ENCODE data around the gene ENTPD8.
"Not testable (repeated sequence)": the region's sequence is repeated elsewhere in the genome, so short reads cannot be mapped to it uniquely, and the experiment has no call there.

ENTPD8 gene

GRCh38 chr9:137452761-137453642, 11.8 kb upstream of the ENTPD8 start:
- H3K36me3 ChIP-seq (ENCODE audit: control insufficient read depth, insufficient read depth, low read length), result peaks cover 11% of the 10 kb centered on the region
- peaks cover 45% of the 10 kb centered on the region for H3K4me1 ChIP-seq (ENCODE audit: control insufficient read depth, insufficient read depth, low read length, poor library complexity, severe bottlenecking)
- H3K4me3 ChIP-seq (ENCODE audit: insufficient read depth, low read depth, low read length, poor library complexity, severe bottlenecking), result no peak overlapping the region

GRCh38 chr9:137452006-137452760, 11.0 kb upstream of the ENTPD8 start:
- Histone ChIP-seq H3K9me3 (ENCODE audit: control insufficient read depth, low read length) (no peaks in the 10 kb centered on the region), H3K4me1 (ENCODE audit: control insufficient read depth, insufficient read depth, low read length, poor library complexity, severe bottlenecking) (peaks cover 44% of the 10 kb centered on the region), H3K27ac (ENCODE audit: insufficient read depth, low read length, poor library complexity, severe bottlenecking) (no peak overlapping the region), H3K27me3 (replicated peaks; ENCODE audit: control insufficient read depth, insufficient read depth, low read length, poor library complexity, severe bottlenecking) (no peaks in the 10 kb centered on the region), H3K4me3 (ENCODE audit: insufficient read depth, low read depth, low read length, poor library complexity, severe bottlenecking) (peak overlapping the region; percentile 35), H3K36me3 (ENCODE audit: control insufficient read depth, insufficient read depth, low read length) (peaks cover 8% of the 10 kb centered on the region)
- no peak for DNase-seq

More at GRCh38 chr9:137452761-137453642, 11.8 kb upstream of the ENTPD8 start:
- Histone ChIP-seq H3K27me3 (replicated peaks; ENCODE audit: control insufficient read depth, insufficient read depth, low read length, poor library complexity, severe bottlenecking) (no peaks in the 10 kb centered on the region), H3K9me3 (ENCODE audit: control insufficient read depth, low read length) (no peaks in the 10 kb centered on the region), H3K27ac (ENCODE audit: insufficient read depth, low read length, poor library complexity, severe bottlenecking) (no peak overlapping the region)
- DNase-seq, result no peak

- H3K27ac ChIP-seq (ENCODE audit: insufficient read depth, low read length, poor library complexity, severe bottlenecking); H3K36me3 ChIP-seq (ENCODE audit: control insufficient read depth, insufficient read depth, low read length); H3K9me3 ChIP-seq (ENCODE audit: control insufficient read depth, low read length); H3K27me3 ChIP-seq (replicated peaks; ENCODE audit: control insufficient read depth, insufficient read depth, low read length, poor library complexity, severe bottlenecking); H3K4me3 ChIP-seq (ENCODE audit: insufficient read depth, low read depth, low read length, poor library complexity, severe bottlenecking); DNase-seq: not testable (repeated sequence)
- peaks cover 44% of the 10 kb centered on the region for H3K4me1 ChIP-seq (ENCODE audit: control insufficient read depth, insufficient read depth, low read length, poor library complexity, severe bottlenecking)
Measured at GRCh38 chr9:137451264-137452005, 10.3 kb upstream of the ENTPD8 start.

GRCh38 chr9:137450539-137451222, 9.5 kb upstream of the ENTPD8 start:
- not testable (repeated sequence) for H3K36me3 ChIP-seq (ENCODE audit: control insufficient read depth, insufficient read depth, low read length); H3K27me3 ChIP-seq (replicated peaks; ENCODE audit: control insufficient read depth, insufficient read depth, low read length, poor library complexity, severe bottlenecking); H3K4me3 ChIP-seq (ENCODE audit: insufficient read depth, low read depth, low read length, poor library complexity, severe bottlenecking); H3K9me3 ChIP-seq (ENCODE audit: control insufficient read depth, low read length)
- Histone ChIP-seq H3K4me1 (ENCODE audit: control insufficient read depth, insufficient read depth, low read length, poor library complexity, severe bottlenecking) (peaks cover 45% of the 10 kb centered on the region), H3K27ac (ENCODE audit: insufficient read depth, low read length, poor library complexity, severe bottlenecking) (peak overlapping the region; percentile 37)
- peak in 2 of 3 donors; percentile 29 to 33 for DNase-seq

- H3K27ac ChIP-seq (ENCODE audit: insufficient read depth, low read length, poor library complexity, severe bottlenecking), result peak overlapping the region; percentile 37
- no peak overlapping the region for H3K4me3 ChIP-seq (ENCODE audit: insufficient read depth, low read depth, low read length, poor library complexity, severe bottlenecking)
- no peaks in the 10 kb centered on the region for H3K27me3 ChIP-seq (replicated peaks; ENCODE audit: control insufficient read depth, insufficient read depth, low read length, poor library complexity, severe bottlenecking)
- no peaks in the 10 kb centered on the region for H3K9me3 ChIP-seq (ENCODE audit: control insufficient read depth, low read length)
- DNase-seq, result peak; percentile 42 to 52 (median 47)
- no peaks in the 10 kb centered on the region for H3K36me3 ChIP-seq (ENCODE audit: control insufficient read depth, insufficient read depth, low read length)
- peaks cover 49% of the 10 kb centered on the region for H3K4me1 ChIP-seq (ENCODE audit: control insufficient read depth, insufficient read depth, low read length, poor library complexity, severe bottlenecking)
Measured at GRCh38 chr9:137449931-137450538, 8.9 kb upstream of the ENTPD8 start.

GRCh38 chr9:137449081-137449844, 8.1 kb upstream of the ENTPD8 start:
- Histone ChIP-seq H3K9me3 (ENCODE audit: control insufficient read depth, low read length) (no peaks in the 10 kb centered on the region), H3K27me3 (replicated peaks; ENCODE audit: control insufficient read depth, insufficient read depth, low read length, poor library complexity, severe bottlenecking) (no peaks in the 10 kb centered on the region), H3K4me3 (ENCODE audit: insufficient read depth, low read depth, low read length, poor library complexity, severe bottlenecking) (no peak overlapping the region), H3K27ac (ENCODE audit: insufficient read depth, low read length, poor library complexity, severe bottlenecking) (no peak overlapping the region), H3K36me3 (ENCODE audit: control insufficient read depth, insufficient read depth, low read length) (no peaks in the 10 kb centered on the region), H3K4me1 (ENCODE audit: control insufficient read depth, insufficient read depth, low read length, poor library complexity, severe bottlenecking) (peaks cover 41% of the 10 kb centered on the region)
- DNase-seq, result no peak

GRCh38 chr9:137448602-137448962, 7.4 kb upstream of the ENTPD8 start:
- Histone ChIP-seq H3K4me1 (ENCODE audit: control insufficient read depth, insufficient read depth, low read length, poor library complexity, severe bottlenecking) (peaks cover 37% of the 10 kb centered on the region), H3K27ac (ENCODE audit: insufficient read depth, low read length, poor library complexity, severe bottlenecking) (no peak overlapping the region), H3K4me3 (ENCODE audit: insufficient read depth, low read depth, low read length, poor library complexity, severe bottlenecking) (no peak overlapping the region), H3K27me3 (replicated peaks; ENCODE audit: control insufficient read depth, insufficient read depth, low read length, poor library complexity, severe bottlenecking) (no peaks in the 10 kb centered on the region), H3K9me3 (ENCODE audit: control insufficient read depth, low read length) (no peaks in the 10 kb centered on the region), H3K36me3 (ENCODE audit: control insufficient read depth, insufficient read depth, low read length) (no peaks in the 10 kb centered on the region)
- no peak for DNase-seq

- no peak for DNase-seq
- H3K4me1 ChIP-seq (ENCODE audit: control insufficient read depth, insufficient read depth, low read length, poor library complexity, severe bottlenecking), result peaks cover 31% of the 10 kb centered on the region
- H3K36me3 ChIP-seq (ENCODE audit: control insufficient read depth, insufficient read depth, low read length), result no peaks in the 10 kb centered on the region
- no peaks in the 10 kb centered on the region for H3K27me3 ChIP-seq (replicated peaks; ENCODE audit: control insufficient read depth, insufficient read depth, low read length, poor library complexity, severe bottlenecking)
- H3K9me3 ChIP-seq (ENCODE audit: control insufficient read depth, low read length), result no peaks in the 10 kb centered on the region
- no peak overlapping the region for H3K27ac ChIP-seq (ENCODE audit: insufficient read depth, low read length, poor library complexity, severe bottlenecking)
- no peak overlapping the region for H3K4me3 ChIP-seq (ENCODE audit: insufficient read depth, low read depth, low read length, poor library complexity, severe bottlenecking)
Measured at GRCh38 chr9:137447722-137448601, 6.8 kb upstream of the ENTPD8 start.
